ENCODE measurements around the gene ANKRD28. TPM values are rescaled to one million over a fixed set of nuclear protein-coding genes. Genes with fewer than 3 reads are reported as not detected.

Gene ANKRD28
- total RNA-seq, 2 experiments from 2014 or later: 30.3 to 33.1 TPM

- Mint-ChIP-seq H3K4me1 (peaks cover 6% of the 10 kb centered on the region), H3K4me3 (no peak overlapping the region), H3K27ac (no peak overlapping the region), H3K9me3 (peaks cover 19% of the 10 kb centered on the region), H3K36me3 (peaks cover 20% of the 10 kb centered on the region), H3K27me3 (peaks cover 34% of the 10 kb centered on the region)
- DNase-seq (no peak), ATAC-seq (ENCODE audit: low read depth) (no peak)
- POLR2A ChIA-PET: no interaction called here
These were observed 142.9 kb downstream of the ANKRD28 start for GRCh38 chr3:15654891-15655290.

GRCh38 chr3:15654127-15654526, 143.7 kb downstream of the ANKRD28 start:
- POLR2A ChIA-PET: no interaction called here
- DNase-seq: no peak
- H3K4me1 Mint-ChIP-seq: peaks cover 4% of the 10 kb centered on the region

GRCh38 chr3:15653321-15653720, 144.5 kb downstream of the ANKRD28 start:
- H3K4me1 Mint-ChIP-seq: peaks cover 10% of the 10 kb centered on the region
- POLR2A ChIA-PET: no interaction called here
- DNase-seq: no peak
- H3K36me3 Mint-ChIP-seq: peaks cover 27% of the 10 kb centered on the region
- H3K27me3 Mint-ChIP-seq: peaks cover 42% of the 10 kb centered on the region
- no peak overlapping the region for H3K4me3 Mint-ChIP-seq
- no peak for ATAC-seq (ENCODE audit: low read depth)
- H3K9me3 Mint-ChIP-seq: peaks cover 19% of the 10 kb centered on the region
- no peak overlapping the region for H3K27ac Mint-ChIP-seq

More at GRCh38 chr3:15654127-15654526, 143.7 kb downstream of the ANKRD28 start:
- peaks cover 24% of the 10 kb centered on the region for H3K36me3 Mint-ChIP-seq
- no peak for ATAC-seq (ENCODE audit: low read depth)
- peaks cover 41% of the 10 kb centered on the region for H3K27me3 Mint-ChIP-seq
- peaks cover 23% of the 10 kb centered on the region for H3K9me3 Mint-ChIP-seq
- H3K4me3 Mint-ChIP-seq: no peak overlapping the region
- no peak overlapping the region for H3K27ac Mint-ChIP-seq

DNA sequence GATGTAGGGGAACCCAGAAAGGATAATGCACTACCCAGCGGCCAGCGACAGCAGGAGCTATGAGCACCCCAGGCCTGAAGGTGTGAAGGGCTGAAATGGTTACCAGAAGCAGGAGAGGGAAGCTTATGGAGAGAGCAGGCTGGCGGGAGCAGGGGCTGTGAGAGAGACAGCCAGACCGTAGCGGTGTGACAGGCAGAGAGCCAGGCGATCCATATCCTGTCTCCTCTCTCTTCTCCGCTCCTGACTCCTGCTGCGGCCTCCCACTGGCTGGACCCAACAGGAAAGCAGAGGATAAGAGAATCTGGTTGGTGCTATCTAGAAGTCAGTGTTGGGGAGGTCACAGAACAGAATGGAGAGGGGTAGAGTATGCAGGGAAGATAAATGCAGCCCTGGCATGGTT, 146.4 kb downstream of the ANKRD28 start:
- Mint-ChIP-seq H3K36me3 (peaks cover 27% of the 10 kb centered on the region), H3K27ac (no peak overlapping the region), H3K9me3 (peaks cover 18% of the 10 kb centered on the region), H3K27me3 (peaks cover 48% of the 10 kb centered on the region), H3K4me1 (peaks cover 25% of the 10 kb centered on the region), H3K4me3 (no peak overlapping the region)
- POLR2A ChIA-PET: no interaction called here
- DNase-seq (no peak), ATAC-seq (ENCODE audit: low read depth) (no peak)

- Mint-ChIP-seq H3K27me3 (peaks cover 52% of the 10 kb centered on the region), H3K4me3 (no peak overlapping the region), H3K36me3 (peaks cover 27% of the 10 kb centered on the region), H3K27ac (no peak overlapping the region), H3K4me1 (peaks cover 27% of the 10 kb centered on the region), H3K9me3 (peaks cover 13% of the 10 kb centered on the region)
- DNase-seq (no peak), ATAC-seq (ENCODE audit: low read depth) (no peak)
- POLR2A ChIA-PET: no interaction called here
These were observed 147.9 kb downstream of the ANKRD28 start for GRCh38 chr3:15649858-15650257.

GRCh38 chr3:15649341-15649740, 148.4 kb downstream of the ANKRD28 start:
- Mint-ChIP-seq H3K9me3 (peaks cover 13% of the 10 kb centered on the region), H3K4me1 (peaks cover 27% of the 10 kb centered on the region), H3K4me3 (no peak overlapping the region), H3K36me3 (peaks cover 27% of the 10 kb centered on the region), H3K27ac (no peak overlapping the region), H3K27me3 (peaks cover 52% of the 10 kb centered on the region)
- ATAC-seq (ENCODE audit: low read depth) (no peak), DNase-seq (no peak)
- POLR2A ChIA-PET: no interaction called here

DNA sequence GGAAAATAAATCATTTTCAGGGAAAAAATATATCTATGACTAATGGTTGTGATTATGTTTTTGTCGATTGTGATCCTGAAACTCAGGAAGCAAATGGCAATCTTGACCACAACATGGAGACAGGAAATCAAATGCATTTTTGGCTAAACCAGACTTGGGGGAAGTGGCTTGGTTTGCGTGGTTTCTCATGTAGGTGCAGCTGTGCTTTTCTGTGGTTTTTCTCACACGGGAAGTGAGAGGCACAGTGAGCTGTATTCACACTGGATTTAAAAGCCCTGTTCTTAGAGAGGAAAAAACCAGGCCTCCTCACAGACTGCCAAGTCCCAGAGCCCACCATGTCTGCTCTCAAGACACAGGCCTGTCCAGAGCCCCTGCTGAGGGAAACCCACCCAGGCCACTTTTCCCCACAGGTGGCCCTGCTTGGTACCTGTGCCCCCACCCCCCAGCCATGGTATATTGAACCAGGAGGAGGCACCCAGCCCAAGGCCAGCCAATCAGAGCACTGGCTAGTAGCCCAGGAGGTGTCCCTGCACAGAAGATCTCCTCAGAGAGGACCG, 150.1 kb downstream of the ANKRD28 start:
- POLR2A ChIA-PET: interaction anchor here (0.6 kb wide), 1 partner anchor 11 kb away, joined by 3 read pairs; no protein-coding TSS in a partner anchor
- H3K27me3 Mint-ChIP-seq: peaks cover 46% of the 10 kb centered on the region
- H3K27ac Mint-ChIP-seq: peak overlapping the region; percentile 70
- H3K9me3 Mint-ChIP-seq: peaks cover 13% of the 10 kb centered on the region
- peak overlapping the region; percentile 64 for H3K4me3 Mint-ChIP-seq
- peaks cover 27% of the 10 kb centered on the region for H3K4me1 Mint-ChIP-seq
- ATAC-seq (ENCODE audit: low read depth) (peak; percentile 97), DNase-seq (peak; percentile 66)
- H3K36me3 Mint-ChIP-seq: peaks cover 27% of the 10 kb centered on the region

DNA sequence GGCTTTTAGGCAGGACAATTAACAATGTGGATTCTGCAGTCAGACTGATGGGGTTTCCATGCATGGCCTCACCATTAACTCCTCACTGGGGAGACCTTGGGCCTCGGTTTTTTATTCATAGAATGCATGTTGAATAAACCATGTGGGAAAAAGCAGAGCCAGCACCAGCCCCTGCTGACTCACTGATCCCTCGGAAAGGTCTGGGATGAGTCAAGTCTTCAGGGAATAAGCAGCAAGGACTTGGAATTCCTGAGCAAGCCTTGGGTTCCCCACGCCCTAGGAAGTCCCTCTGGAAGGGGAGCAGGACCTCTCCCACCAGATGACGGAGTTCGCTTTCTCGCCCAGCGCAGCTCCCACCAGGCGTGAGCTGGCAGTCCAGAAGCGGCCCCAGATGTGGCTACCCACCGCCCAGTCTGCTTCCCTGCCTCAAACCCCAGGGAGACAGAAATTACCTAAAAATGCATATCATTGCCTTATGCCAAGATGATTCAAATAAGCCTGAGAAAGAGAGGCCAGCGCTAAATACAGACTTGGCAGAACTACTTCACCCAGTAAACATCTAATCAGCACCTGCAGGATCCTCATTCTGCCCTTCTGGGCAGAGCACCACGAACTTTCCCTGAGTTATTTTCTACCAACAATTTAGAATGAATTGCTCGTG, 150.8 kb downstream of the ANKRD28 start:
- H3K36me3 Mint-ChIP-seq: peaks cover 27% of the 10 kb centered on the region

GRCh38 chr3:15645740-15646501, 151.9 kb downstream of the ANKRD28 start:
- peaks cover 25% of the 10 kb centered on the region for H3K4me1 Mint-ChIP-seq
- peaks cover 24% of the 10 kb centered on the region for H3K36me3 Mint-ChIP-seq
- DNase-seq (no peak), ATAC-seq (ENCODE audit: low read depth) (no peak)
- H3K27ac Mint-ChIP-seq: no peak overlapping the region
- peaks cover 31% of the 10 kb centered on the region for H3K27me3 Mint-ChIP-seq
- peaks cover 7% of the 10 kb centered on the region for H3K9me3 Mint-ChIP-seq
- H3K4me3 Mint-ChIP-seq: no peak overlapping the region
- POLR2A ChIA-PET: no interaction called here

More for the DNA sequence above, 150.8 kb downstream of the ANKRD28 start:
- peaks cover 13% of the 10 kb centered on the region for H3K9me3 Mint-ChIP-seq
- H3K4me3 Mint-ChIP-seq: peak overlapping the region; percentile 64
- DNase-seq (no peak), ATAC-seq (ENCODE audit: low read depth) (peak; percentile 15)
- H3K27ac Mint-ChIP-seq: peak overlapping the region; percentile 70
- peaks cover 27% of the 10 kb centered on the region for H3K4me1 Mint-ChIP-seq
- POLR2A ChIA-PET: interaction anchor here (0.6 kb wide), 1 partner anchor 150 kb away, joined by 4 read pairs; no protein-coding TSS in a partner anchor
- H3K27me3 Mint-ChIP-seq: peaks cover 42% of the 10 kb centered on the region

- Mint-ChIP-seq H3K36me3 (peaks cover 19% of the 10 kb centered on the region), H3K9me3 (peaks cover 7% of the 10 kb centered on the region), H3K4me1 (peaks cover 25% of the 10 kb centered on the region), H3K4me3 (no peak overlapping the region), H3K27me3 (peaks cover 25% of the 10 kb centered on the region), H3K27ac (no peak overlapping the region)
- no peak for ATAC-seq (ENCODE audit: low read depth)
- POLR2A ChIA-PET: no interaction called here
- no peak for DNase-seq
These were observed 152.5 kb downstream of the ANKRD28 start for GRCh38 chr3:15645246-15645645.

GRCh38 chr3:15638891-15639262, 158.9 kb downstream of the ANKRD28 start:
- POLR2A ChIA-PET: no interaction called here
- DNase-seq (no peak), ATAC-seq (ENCODE audit: low read depth) (no peak)
- Mint-ChIP-seq H3K4me3 (no peak overlapping the region), H3K27me3 (no peaks in the 10 kb centered on the region), H3K4me1 (peaks cover 20% of the 10 kb centered on the region), H3K27ac (no peak overlapping the region), H3K9me3 (no peaks in the 10 kb centered on the region), H3K36me3 (peaks cover 3% of the 10 kb centered on the region)

DNA sequence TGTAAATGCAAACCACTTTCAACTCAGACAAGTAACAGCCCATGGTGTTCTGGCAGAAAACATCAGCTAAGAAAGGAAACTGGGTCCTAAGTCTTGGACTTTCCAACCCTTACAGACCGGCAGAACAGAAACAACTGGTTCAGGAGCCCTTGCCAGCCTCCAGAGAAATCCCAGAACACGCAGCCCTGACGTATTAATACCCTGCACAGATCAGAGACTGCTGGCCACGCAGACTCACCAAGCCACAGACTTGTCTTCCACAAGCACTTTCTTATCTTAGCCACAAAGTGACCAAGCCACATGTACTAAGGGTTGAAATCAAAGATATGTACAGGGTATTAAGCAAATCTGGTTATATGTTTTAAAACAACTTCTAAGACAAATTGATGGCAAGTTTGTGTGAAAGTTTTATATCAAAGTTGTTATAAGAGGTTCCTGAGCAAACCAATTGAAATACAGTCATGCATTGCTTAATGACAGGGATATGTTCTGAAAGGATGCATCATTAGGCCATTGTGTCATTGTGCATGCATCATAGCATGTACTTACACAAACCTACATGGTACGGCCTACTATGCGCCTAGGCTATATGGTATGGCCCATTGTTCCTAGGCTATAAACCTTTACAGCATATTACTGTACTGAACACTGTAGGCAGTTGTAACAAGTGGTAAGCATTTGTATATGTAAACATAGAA, 159.4 kb downstream of the ANKRD28 start:
- H3K9me3 Mint-ChIP-seq: no peaks in the 10 kb centered on the region
- no peak for ATAC-seq (ENCODE audit: low read depth)
- H3K4me1 Mint-ChIP-seq: peaks cover 20% of the 10 kb centered on the region
- POLR2A ChIA-PET: no interaction called here
- no peak overlapping the region for H3K4me3 Mint-ChIP-seq
- no peak for DNase-seq
- H3K36me3 Mint-ChIP-seq: peaks cover 3% of the 10 kb centered on the region
- H3K27me3 Mint-ChIP-seq: no peaks in the 10 kb centered on the region
- H3K27ac Mint-ChIP-seq: no peak overlapping the region

DNA sequence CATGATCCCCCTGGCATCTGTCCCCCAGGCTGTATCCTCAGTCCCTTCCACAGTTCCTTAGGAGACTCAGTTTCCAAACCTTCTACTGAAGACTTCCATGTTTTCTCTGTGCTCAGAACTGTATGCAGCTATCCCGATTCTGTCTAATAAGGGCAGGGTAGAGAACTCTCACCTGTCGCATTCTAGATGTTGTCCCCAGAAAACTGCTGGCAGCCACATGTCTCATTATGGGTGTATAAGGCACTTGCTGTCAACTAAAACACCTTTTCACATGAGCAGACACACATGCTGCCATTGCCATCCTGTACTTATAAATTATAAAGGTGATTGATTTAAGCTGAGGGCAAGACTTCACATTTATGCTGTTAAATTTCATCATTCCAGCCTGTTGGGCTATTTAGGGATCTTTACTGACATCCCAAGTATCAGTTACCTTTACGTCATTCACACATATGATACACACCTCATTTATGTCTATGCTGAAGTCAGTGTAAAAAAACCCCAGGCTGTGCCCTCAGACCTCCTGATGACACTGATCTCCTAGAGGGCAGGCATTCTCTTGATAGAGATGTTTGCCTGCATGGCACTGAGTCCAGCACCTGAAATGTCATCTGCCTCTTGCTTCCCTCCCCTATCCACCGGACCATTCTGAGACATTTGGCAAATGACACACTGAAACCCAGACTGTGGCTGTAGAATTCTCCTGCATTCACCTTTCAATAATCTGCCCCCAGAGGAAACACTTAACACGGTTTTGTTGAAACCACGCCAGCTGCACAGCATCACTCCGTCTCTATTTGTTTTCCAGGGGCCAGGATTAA, 160.4 kb downstream of the ANKRD28 start:
- ATAC-seq (ENCODE audit: low read depth): no peak
- Mint-ChIP-seq H3K27me3 (no peaks in the 10 kb centered on the region), H3K4me3 (no peak overlapping the region), H3K27ac (no peak overlapping the region), H3K4me1 (peaks cover 20% of the 10 kb centered on the region), H3K36me3 (peaks cover 1% of the 10 kb centered on the region), H3K9me3 (no peaks in the 10 kb centered on the region)
- DNase-seq: no peak
- POLR2A ChIA-PET: no interaction called here

Data from activated naive CD8-positive, alpha-beta T cell treated with anti-CD3 and anti-CD28 coated beads, Interleukin-2, amount 10 ng/mL, durations not matched to agents 7 days and 5 days (primary cell).